ENCODE results near the gene GRIN2C. TPM values are rescaled to one million over a fixed set of nuclear protein-coding genes. Genes with fewer than 3 reads are reported as not detected.
A peak's percentile ranks its signal among the peaks of the same experiment; 100 is the strongest.

GRIN2C gene
- total RNA-seq, 1 experiment from 2014 or later: 0.44 TPM

GRCh38 chr17:74903671-74904070 lies 44.0 kb upstream of the GRIN2C start:
- no peak overlapping the region for H4K91ac ChIP-seq (ENCODE audit: insufficient read length, low read depth, low read length)
- H2AFZ ChIP-seq (ENCODE audit: low read length): no peak overlapping the region
- TF ChIP-seq CTCF (conservative IDR thresholded peaks at IDR 0.05): no peak
- H3K4me2 ChIP-seq (ENCODE audit: insufficient read depth, insufficient read length, low read length): no peak overlapping the region
- H2BK5ac ChIP-seq (ENCODE audit: insufficient read length, low read length): no peak overlapping the region
- no peak overlapping the region for H3T11ph ChIP-seq (ENCODE audit: low read length)
- H3K23ac ChIP-seq (ENCODE audit: insufficient read length, low read depth, low read length): no peak overlapping the region
- H3K27ac ChIP-seq (ENCODE audit: insufficient read length, low read depth, low read length): no peak overlapping the region
- H3K9me3 ChIP-seq (ENCODE audit: control insufficient read depth, low read depth, low read length): no peaks in the 10 kb centered on the region
- no peak overlapping the region for H3K18ac ChIP-seq (ENCODE audit: insufficient read length, low read depth, low read length)
- no peak overlapping the region for H2BK15ac ChIP-seq (ENCODE audit: low read depth, low read length)
- H3K23me2 ChIP-seq (ENCODE audit: insufficient read length, low read depth, low read length, poor library complexity, severe bottlenecking): no peaks in the 10 kb centered on the region
- no peak overlapping the region for H2BK20ac ChIP-seq (ENCODE audit: low read depth, low read length, poor library complexity, severe bottlenecking)
- H3K79me2 ChIP-seq (ENCODE audit: insufficient read depth, low read length): no peaks in the 10 kb centered on the region
- H3K27ac Mint-ChIP-seq: no peak overlapping the region; a peak in 1 of 7 replicates
- H3K27me3 Mint-ChIP-seq (ENCODE audit: low read depth): peaks cover 48% of the 10 kb centered on the region
- H3K79me1 ChIP-seq (ENCODE audit: insufficient read depth, low read depth, low read length, poor library complexity, severe bottlenecking): no peaks in the 10 kb centered on the region
- no peak overlapping the region for H2BK12ac ChIP-seq (ENCODE audit: insufficient read length, low read depth, low read length)
- no peak overlapping the region for H3K4ac ChIP-seq (ENCODE audit: low read depth, low read length)
- H3K27me3 ChIP-seq (ENCODE audit: insufficient read depth, low read length): no peaks in the 10 kb centered on the region
- peaks cover 3% of the 10 kb centered on the region for H3K4me1 ChIP-seq (ENCODE audit: insufficient read depth, low read length)
- peaks cover 0 to 3% of the 10 kb centered on the region in 2 experiments; a peak in 1 of 5 replicates for H3K9me3 Mint-ChIP-seq
- no peak overlapping the region for H2AK5ac ChIP-seq (ENCODE audit: insufficient read length, low read length)
- H3K4me3 Mint-ChIP-seq: no peak overlapping the region
- no peak overlapping the region for H4K5ac ChIP-seq (ENCODE audit: insufficient read length, low read depth, low read length)
- peak; percentile 28 for DNase-seq
- H2BK120ac ChIP-seq (ENCODE audit: low read depth, low read length, poor library complexity, severe bottlenecking): no peak overlapping the region
- H3K36me3 Mint-ChIP-seq (ENCODE audit: insufficient read depth in 1 of 3, low read depth in 3 of 3): peaks cover 0 to 2% (median 0%) of the 10 kb centered on the region in 3 experiments; a peak in 3 of 7 replicates
- H3K56ac ChIP-seq (ENCODE audit: insufficient read length, low read depth, low read length): no peak overlapping the region
- H3K14ac ChIP-seq (ENCODE audit: insufficient read depth, low read length): no peak overlapping the region
- H3K4me1 Mint-ChIP-seq: peaks cover 18 to 29% of the 10 kb centered on the region in 2 experiments
- WGBS (ENCODE audit: extremely low coverage, insufficient read length, low lambda C conversion rate): no CpG with 5 or more reads among the region's 6 CpGs
- no peak overlapping the region for H3K9ac ChIP-seq (ENCODE audit: extremely low read depth, insufficient read length, low read length)
- no peak overlapping the region for H4K8ac ChIP-seq (replicated peaks; ENCODE audit: insufficient read length, low read depth, low read length)
- no peaks in the 10 kb centered on the region for H4K20me1 ChIP-seq (ENCODE audit: control insufficient read depth, insufficient read depth, insufficient read length)

Measured in H9 (cell line).